Glutamatergic neuron (in vitro differentiated cells): ENCODE results near the gene OSR1. TPM values are rescaled to one million over a fixed set of nuclear protein-coding genes. Genes with fewer than 3 reads are reported as not detected.
A peak's percentile ranks its signal among the peaks of the same experiment; 100 is the strongest.

Experiments used
- DNase-seq: peaks from one replicate; pipeline ENCODE4 v3.0.0; 2022
- H3K27ac Mint-ChIP-seq: one replicate; pipeline ENCODE4 v1.8.0; 2020; ENCODE audit warnings: mild to moderate bottlenecking, mixed read lengths, inconsistent platforms; ENCODE audit not compliant: unreplicated experiment
- H3K27me3 Mint-ChIP-seq: one replicate; pipeline ENCODE4 v1.8.0; 2020; ENCODE audit warnings: mild to moderate bottlenecking, moderate library complexity, mixed read lengths, inconsistent platforms; ENCODE audit not compliant: unreplicated experiment
- H3K36me3 Mint-ChIP-seq: one replicate; pipeline ENCODE4 v1.8.0; 2020; ENCODE audit warnings: mild to moderate bottlenecking, mixed read lengths, inconsistent platforms; ENCODE audit not compliant: unreplicated experiment
- H3K4me1 Mint-ChIP-seq: one replicate; pipeline ENCODE4 v1.8.0; 2020; ENCODE audit warnings: mild to moderate bottlenecking, low read depth, mixed read lengths, inconsistent platforms; ENCODE audit not compliant: unreplicated experiment
- H3K4me3 Mint-ChIP-seq: one replicate; pipeline ENCODE4 v1.8.0; 2020; ENCODE audit warnings: mild to moderate bottlenecking, mixed read lengths, inconsistent platforms; ENCODE audit not compliant: unreplicated experiment
- H3K9me3 Mint-ChIP-seq: one replicate; pipeline ENCODE4 v1.8.0; 2020; ENCODE audit warnings: mild to moderate bottlenecking, moderate library complexity, mixed read lengths, inconsistent platforms; ENCODE audit not compliant: unreplicated experiment
- total RNA-seq: library from RNA; stranded (reverse); fragmentation: NEBNext Ultra II Directional; extraction: Animal tissue kit (Norgen Biotek cat#: 25700); gene quantifications from one replicate; pipeline ENCODE4 v1.2.1, GENCODE V29; 2021; ENCODE audit not compliant: unreplicated experiment
- TF ChIP-seq, protein P1 (sequence below): fragments of 200-600 bp; sonication (generic); IDR thresholded peaks from one replicate; pipeline ENCODE4 v1.5.0; 2021; ENCODE audit not compliant: partially characterized antibody, unreplicated experiment

OSR1 gene
- total RNA-seq, 1 donor from 2014 or later, result 0.42 TPM

DNA sequence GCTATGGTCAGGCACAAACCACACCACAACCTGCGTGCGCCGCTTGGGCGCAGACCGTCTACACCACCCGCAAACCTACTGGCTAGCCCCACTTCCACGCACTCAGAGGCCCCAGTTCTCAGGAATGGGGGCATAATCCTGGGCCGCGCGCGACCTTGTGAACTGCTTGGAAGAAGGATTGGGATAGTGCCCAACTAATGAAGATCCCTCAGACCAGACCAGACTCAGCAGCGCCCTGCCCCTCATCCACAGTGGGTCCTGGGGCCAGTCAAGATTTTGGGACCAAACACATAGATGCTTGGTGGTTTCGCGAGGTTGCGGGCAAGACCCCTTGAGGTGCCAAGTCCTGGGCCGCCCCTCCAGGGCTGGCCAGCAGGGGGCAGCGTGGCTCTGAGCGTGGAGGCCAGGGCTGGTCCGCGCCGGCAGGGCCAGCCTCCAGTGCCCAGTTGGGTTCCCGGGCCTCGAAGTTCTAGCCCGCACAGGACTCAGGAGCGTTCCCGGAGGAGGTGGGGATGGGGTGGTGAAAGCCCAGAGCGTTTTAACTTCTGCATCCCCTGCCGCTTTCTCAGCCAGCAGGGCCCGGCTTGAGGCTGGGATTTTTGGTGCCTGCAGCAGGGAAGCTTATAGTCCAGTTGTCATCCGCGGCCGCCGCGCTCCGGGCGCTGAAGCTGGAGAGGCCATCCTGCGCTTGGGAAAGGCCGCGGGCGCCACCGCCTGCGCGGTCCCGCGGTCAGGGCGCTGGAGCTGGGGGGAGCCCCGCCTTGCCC lies 8.3 kb downstream of the OSR1 start:
- TF ChIP-seq, protein P1, sequence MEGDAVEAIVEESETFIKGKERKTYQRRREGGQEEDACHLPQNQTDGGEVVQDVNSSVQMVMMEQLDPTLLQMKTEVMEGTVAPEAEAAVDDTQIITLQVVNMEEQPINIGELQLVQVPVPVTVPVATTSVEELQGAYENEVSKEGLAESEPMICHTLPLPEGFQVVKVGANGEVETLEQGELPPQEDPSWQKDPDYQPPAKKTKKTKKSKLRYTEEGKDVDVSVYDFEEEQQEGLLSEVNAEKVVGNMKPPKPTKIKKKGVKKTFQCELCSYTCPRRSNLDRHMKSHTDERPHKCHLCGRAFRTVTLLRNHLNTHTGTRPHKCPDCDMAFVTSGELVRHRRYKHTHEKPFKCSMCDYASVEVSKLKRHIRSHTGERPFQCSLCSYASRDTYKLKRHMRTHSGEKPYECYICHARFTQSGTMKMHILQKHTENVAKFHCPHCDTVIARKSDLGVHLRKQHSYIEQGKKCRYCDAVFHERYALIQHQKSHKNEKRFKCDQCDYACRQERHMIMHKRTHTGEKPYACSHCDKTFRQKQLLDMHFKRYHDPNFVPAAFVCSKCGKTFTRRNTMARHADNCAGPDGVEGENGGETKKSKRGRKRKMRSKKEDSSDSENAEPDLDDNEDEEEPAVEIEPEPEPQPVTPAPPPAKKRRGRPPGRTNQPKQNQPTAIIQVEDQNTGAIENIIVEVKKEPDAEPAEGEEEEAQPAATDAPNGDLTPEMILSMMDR, result peak; percentile 95
- peaks cover 5% of the 10 kb centered on the region for H3K4me1 Mint-ChIP-seq
- peaks cover 37% of the 10 kb centered on the region for H3K27me3 Mint-ChIP-seq
- H3K9me3 Mint-ChIP-seq, result peaks cover 8% of the 10 kb centered on the region
- H3K4me3 Mint-ChIP-seq, result no peak overlapping the region
- peak; percentile 81 for DNase-seq
- no peak overlapping the region for H3K27ac Mint-ChIP-seq
- no peaks in the 10 kb centered on the region for H3K36me3 Mint-ChIP-seq

DNA sequence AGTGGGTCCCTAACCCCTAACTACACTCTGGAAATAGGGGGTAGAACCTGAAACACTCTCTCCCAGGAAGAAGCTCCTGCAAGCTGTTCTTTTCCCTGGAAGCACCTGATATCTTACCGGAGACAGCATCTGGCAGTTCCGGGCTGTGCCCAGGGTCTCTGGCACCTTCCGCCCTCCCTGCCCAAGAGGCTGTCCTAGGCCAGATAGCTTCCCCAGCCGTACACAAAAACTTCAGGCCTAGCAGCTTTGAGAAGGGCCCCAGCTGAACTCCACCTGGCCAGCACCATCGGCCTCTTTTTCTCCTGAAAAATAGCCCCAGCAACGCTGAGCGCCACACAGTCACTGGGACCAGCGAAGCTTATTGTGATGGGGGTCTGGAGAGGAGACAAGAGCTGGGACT lies 9.7 kb downstream of the OSR1 start:
- TF ChIP-seq, protein P1, result no peak
- peaks cover 5% of the 10 kb centered on the region for H3K9me3 Mint-ChIP-seq
- H3K4me3 Mint-ChIP-seq, result no peak overlapping the region
- no peak for DNase-seq
- H3K27ac Mint-ChIP-seq, result no peak overlapping the region
- peaks cover 5% of the 10 kb centered on the region for H3K4me1 Mint-ChIP-seq
- peaks cover 27% of the 10 kb centered on the region for H3K27me3 Mint-ChIP-seq
- no peaks in the 10 kb centered on the region for H3K36me3 Mint-ChIP-seq

DNA sequence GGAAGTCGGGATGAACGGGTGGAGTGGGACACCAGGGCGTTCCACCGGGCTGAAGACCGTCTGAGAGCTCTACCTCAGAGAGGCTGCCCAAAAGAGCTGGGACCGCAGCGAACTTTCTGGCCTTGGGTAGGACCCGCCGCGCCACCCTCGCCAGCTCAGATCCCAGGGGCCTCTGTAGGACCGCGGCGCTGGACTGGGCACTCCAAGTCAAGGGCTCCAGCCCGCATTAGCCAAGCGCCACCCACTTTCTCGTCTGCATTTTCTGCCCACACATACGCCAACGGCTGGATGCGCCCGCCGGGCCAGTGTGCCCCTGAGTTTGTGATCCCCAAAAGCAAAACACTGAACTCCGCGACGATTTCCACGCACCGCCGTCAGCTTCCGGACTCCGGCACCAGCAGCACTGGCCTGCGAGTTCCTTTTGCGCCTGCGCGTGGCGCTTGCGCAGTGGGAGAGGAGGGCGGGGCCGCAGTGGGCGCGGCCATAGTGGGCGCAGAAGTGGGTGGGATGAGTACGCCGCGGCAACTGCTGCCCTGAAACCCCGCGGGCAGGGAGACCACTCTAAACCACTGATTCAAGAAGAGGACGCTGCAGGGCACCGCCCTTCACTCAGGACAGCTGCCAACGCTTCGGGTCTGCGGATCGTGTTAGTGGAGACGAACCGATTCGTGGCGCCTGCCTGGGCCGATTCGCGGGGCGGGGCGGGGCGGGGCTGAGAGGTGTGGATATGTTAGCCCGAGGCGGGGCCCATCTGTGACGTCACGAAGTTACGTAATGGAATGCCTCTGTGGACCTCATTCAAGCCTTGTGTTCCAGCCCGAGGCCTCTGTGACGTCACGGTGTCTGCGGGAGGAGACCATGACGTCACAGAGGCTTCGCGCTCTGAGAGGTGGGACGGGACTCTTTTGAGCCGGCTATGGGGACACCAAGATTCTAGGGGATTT lies 10.5 kb downstream of the OSR1 start:
- TF ChIP-seq, protein P1, result peak; percentile 16
- Mint-ChIP-seq H3K4me1 (peaks cover 3% of the 10 kb centered on the region), H3K36me3 (no peaks in the 10 kb centered on the region), H3K4me3 (peak overlapping the region; percentile 97), H3K27me3 (peaks cover 21% of the 10 kb centered on the region), H3K27ac (peak overlapping the region; percentile 88), H3K9me3 (peaks cover 5% of the 10 kb centered on the region)
- peak; percentile 92 for DNase-seq

DNA sequence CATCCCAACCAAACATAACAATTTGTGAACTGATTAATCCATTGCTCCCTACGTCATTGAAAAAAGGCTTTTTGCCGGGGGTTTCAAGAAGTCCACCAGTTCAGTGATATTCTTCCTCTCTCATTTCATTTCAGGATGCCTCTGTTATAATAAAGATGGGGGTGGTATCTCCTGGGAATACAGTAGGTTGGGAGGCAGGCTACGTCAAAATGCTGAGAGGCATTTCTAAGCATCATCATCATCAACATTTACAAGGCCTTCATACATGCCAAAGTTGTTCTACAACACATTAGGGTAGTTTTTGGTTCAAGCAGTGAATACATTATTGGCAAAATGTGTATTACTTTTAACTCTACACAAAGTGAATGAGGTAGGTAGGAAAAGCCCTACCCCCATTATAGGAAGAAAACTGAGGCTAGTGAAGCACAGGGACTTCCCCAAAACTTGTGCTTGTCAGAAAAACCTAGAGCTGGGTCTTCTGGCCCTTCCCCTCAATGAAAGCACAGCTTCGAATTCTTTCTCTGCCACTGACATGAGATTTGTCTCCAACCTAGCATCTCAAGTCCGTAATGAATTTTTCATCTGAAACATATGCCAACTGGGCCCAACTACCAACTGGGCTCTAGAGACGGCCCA lies 11.3 kb downstream of the OSR1 start:
- Mint-ChIP-seq H3K36me3 (no peaks in the 10 kb centered on the region), H3K27ac (peak overlapping the region; percentile 35), H3K9me3 (peaks cover 5% of the 10 kb centered on the region), H3K27me3 (peaks cover 17% of the 10 kb centered on the region), H3K4me1 (peaks cover 2% of the 10 kb centered on the region), H3K4me3 (peak overlapping the region; percentile 97)
- no peak for DNase-seq
- TF ChIP-seq, protein P1, result no peak
